Stimulated activated CD4-positive, alpha-beta T cell treated with anti-CD3 and anti-CD28 coated beads, TNF-alpha, amount 100 ng/mL, for 4 hours (primary cell): ENCODE results near the gene LRRC74B.

ENCODE experiments used
- DNase-seq, 3 experiments: peaks; one replicate each; pipeline ENCODE4 v3.0.0-alpha.2; 2020; ENCODE audit warnings: low read depth in 3 of 3

Gene LRRC74B

GRCh38 chr22:21101877-21102638, 56.3 kb downstream of the LRRC74B start:
- DNase-seq: no peak

DNA sequence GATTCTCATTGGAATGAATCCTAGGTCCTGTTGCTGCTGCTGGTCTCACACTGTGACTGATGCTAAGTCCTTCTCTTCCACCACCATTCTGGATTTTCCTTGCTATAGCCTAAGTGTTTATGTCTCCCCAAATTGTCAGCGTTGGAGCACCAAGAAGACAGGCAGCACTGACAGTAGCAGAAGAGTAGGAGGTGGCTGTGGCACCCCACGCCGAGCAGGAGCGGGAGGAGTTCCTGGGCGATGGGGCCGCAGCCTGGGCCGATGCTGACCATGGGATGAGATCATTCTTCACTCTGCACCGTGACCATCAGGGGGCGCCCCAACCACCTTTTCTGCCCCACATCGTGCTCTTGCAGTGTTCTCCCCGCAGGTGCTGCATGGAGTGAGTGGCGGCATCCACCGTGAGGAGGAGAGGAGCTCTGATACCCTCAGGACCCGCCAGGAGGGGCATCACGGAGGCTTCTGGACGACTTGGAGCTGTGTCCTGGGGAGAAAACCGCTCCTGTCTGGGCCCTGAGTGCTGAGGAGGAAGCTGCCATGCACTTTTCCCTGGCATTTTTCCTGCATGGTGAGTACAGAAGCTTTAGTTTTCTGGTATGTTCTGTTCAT, 57.0 kb downstream of the LRRC74B start:
- DNase-seq: peak; percentile 52 to 65 (median 61)

- no peak for DNase-seq
Observed at GRCh38 chr22:21103633-21104032, 57.9 kb downstream of the LRRC74B start.

DNA sequence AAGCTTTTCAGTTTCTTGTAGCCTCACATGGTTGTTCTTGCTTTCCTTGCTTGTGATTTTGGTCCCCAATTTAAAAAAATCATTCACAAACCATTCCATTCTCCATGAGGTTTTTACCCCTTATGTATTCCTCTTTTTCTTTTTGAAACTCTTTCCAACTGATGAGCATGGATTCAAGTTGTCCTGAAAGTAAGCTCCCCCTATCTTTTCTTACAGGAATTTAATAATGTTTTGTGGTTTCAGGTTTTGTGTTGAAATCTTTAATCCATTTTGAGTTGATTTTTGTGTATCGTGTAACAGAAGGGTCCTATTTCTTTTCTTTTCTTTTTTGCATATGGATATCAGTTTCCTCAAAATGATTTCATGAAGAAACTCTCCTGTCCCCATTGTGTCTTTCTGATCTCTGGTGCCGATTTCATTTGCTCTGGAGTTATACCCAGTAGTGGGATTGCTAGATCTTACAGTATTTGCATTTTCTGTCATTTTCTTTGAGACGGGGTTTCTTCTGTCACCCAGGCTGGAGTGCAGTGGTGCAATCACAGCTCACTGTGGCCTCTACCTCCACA, 58.5 kb downstream of the LRRC74B start:
- no peak for DNase-seq

DNA sequence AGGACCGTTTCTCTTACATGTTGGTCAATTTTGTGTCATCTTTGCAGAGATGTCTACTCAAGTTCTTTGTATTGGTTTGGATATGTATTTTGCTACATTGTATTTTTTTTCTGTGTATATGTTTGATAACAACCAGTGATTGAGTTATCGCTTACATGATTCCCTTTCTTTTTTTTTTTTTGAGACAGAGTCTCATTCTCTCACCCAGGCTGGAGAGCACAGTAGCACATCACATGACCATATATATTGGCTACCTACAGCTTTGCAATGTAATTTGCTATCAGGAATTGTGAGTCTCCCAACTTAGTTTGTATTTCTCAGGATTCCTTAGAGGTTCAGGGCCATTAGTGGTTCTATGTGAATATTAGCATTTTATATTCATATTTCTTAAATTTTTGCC, 59.5 kb downstream of the LRRC74B start:
- no peak for DNase-seq

GRCh38 chr22:21106000-21106399, 60.3 kb downstream of the LRRC74B start:
- DNase-seq: no peak

- DNase-seq: no peak
Observed at GRCh38 chr22:21108379-21109115, 62.8 kb downstream of the LRRC74B start.
